Choroid plexus epithelial cell (primary cell): ENCODE results near the gene RIOX2.

Source experiments
- DNase-seq: peaks from one replicate; pipeline ENCODE4 v3.0.0-alpha.2; 2010; ENCODE audit warnings: low read depth
- H3K4me3 ChIP-seq: 2 replicates; pipeline ENCODE4 v1.5.1; 2011; ENCODE audit warnings: low read depth, mild to moderate bottlenecking, control low read depth, low read length, moderate library complexity
- TF ChIP-seq, protein P1 (sequence below): conservative IDR thresholded peaks from 2 replicates; pipeline ENCODE4 v1.5.1; 2011; ENCODE audit warnings: low read depth, mild to moderate bottlenecking, control low read depth, inconsistent platforms, low read length, moderate library complexity

Gene RIOX2

DNA sequence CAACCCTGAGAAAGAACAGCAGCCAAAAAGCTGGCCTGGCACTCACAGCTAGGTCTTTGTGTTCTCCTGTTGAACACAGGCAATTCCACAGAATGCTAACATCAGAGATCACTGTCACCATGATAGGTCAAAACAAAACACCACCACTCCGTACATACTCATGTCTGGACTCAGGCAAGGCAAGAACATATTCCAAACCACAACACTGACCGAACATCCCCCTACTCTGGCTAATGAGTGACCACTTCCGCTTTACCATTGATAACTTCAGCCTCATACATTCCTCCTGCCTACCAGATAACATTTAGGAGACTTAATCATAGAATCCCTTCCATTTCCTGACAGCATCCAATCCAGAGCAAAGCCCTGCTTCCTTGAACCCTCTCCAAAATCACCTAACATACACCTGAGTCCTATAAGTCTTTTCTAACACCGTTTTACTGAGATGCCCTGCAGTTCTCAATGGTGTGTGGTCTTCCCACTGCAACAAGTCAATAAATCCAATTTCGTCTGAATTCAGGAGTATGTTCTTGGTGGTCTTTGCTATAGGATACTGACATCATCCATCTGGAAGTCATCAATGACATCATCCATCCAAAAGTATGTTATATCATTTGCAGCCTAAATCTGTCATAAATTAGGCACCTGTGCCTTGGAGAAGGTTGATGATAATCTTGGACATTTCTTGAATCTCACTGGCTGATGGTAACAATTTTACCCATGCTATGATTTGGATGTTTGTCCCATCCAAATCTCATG, 23.7 kb downstream of the RIOX2 start:
- H3K4me3 ChIP-seq = no peak overlapping the region
- no peak for DNase-seq
- TF ChIP-seq, protein P1, sequence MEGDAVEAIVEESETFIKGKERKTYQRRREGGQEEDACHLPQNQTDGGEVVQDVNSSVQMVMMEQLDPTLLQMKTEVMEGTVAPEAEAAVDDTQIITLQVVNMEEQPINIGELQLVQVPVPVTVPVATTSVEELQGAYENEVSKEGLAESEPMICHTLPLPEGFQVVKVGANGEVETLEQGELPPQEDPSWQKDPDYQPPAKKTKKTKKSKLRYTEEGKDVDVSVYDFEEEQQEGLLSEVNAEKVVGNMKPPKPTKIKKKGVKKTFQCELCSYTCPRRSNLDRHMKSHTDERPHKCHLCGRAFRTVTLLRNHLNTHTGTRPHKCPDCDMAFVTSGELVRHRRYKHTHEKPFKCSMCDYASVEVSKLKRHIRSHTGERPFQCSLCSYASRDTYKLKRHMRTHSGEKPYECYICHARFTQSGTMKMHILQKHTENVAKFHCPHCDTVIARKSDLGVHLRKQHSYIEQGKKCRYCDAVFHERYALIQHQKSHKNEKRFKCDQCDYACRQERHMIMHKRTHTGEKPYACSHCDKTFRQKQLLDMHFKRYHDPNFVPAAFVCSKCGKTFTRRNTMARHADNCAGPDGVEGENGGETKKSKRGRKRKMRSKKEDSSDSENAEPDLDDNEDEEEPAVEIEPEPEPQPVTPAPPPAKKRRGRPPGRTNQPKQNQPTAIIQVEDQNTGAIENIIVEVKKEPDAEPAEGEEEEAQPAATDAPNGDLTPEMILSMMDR = no peak

DNA sequence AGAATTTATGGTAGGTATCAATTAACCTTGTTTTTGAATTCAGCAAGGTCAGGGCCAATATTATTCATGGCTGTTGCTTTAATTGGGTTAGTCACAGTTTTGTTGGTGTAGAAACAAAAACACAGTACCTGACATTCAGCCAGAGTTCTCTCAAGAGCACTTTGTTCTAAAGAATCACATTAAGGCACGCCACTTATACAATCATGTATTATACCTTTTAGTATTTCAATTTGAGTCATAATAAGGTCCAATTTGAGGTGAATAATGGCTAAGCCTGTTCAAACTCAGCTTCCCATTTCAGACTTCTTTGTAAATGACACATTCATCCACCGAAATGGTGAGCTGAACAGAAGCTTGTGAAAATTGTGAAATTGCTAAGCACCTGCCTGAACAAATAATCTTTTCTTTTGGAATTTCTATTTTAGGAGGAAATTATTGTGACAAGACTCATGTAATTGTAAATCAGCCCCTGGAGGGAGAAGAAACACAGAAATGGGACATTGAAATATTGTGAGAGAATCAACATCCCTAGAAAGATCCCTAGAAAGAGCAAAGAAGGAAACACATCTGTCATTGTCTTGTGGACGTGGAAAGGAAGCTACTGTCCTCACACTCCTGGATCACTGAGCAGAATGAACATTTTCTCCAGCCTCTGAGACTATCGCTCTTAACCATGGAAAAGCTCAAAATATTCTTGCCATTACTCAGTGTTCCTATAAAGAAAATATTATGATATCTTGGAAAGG, 29.3 kb downstream of the RIOX2 start:
- DNase-seq = no peak
- TF ChIP-seq, protein P1 = no peak
- no peak overlapping the region for H3K4me3 ChIP-seq

DNA sequence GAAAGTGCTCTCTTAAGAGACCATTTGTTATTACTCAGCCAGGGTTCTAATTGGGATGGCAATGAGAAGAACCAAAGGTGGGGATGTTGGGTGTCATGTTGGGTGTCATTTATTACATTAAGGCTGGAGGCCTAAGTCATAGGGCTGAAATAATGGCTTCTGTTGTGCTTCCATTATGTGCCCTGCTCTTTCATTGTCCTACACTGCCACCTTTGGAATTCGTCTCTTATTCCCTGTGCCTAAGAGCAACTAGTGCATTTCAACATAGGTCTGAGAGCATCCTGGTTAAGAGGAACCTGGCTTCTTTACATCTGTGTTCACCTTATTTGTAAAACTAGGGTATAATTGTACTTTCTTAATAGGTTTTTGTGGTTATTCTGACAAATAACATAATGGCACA, 32.2 kb downstream of the RIOX2 start:
- peak; percentile 22 for DNase-seq
- TF ChIP-seq, protein P1 = no peak
- H3K4me3 ChIP-seq = no peak overlapping the region

DNA sequence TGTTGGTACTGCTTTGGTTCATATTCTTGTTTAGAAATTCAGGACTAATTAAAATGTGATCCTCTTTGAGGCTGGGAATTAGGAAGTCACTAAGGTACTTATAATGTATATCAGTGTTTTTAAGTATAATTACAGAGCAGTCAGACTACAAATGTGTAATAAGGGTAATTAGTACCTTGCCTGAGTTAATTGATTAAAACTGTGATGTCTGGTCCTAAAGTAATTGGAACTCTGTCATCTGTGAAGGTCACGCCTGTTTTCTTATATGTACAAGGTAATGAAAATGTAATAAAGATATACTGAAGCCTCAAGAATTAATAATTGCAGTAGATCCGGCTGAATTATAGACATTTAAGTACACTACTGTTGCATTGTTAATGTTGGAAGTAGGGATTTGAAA, 32.8 kb downstream of the RIOX2 start:
- no peak overlapping the region for H3K4me3 ChIP-seq
- DNase-seq = no peak
- TF ChIP-seq, protein P1 = no peak

DNA sequence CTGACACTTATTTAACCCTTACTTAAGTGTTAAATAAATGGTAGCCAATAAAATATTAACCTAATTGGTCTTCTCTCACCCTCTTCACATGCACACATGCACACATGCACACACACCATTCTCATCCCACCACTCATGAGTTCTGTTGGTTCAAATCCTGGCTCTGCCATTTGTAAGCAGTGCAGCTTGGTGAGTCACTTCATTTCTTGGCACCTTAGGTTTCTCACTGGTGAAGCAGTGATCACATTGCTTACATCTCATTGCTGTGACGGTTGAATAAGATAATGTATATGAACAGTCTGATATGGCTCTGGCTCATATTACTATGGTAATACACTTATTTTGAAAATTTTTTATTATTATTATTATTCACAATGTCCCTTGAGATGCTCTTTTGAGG, 33.8 kb downstream of the RIOX2 start:
- DNase-seq = no peak
- TF ChIP-seq, protein P1 = no peak
- no peak overlapping the region for H3K4me3 ChIP-seq

DNA sequence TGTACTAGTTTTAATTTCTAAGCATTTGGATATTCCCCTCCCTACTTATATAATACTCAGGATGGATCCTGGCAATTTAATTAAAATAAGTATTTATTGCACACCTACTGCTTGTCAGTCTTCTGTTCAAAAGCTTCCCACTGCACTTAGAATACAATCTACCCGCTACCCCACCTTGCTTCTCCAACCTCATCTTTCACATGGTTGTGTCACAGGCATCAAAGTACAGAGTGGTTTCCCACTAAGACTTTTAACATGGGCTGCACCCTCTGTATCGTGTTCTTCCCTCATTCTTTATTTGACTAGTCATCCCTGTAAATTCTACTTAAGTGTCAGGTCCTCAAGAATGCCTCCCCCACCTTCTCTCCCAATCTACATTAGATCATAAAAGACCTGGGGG, 35.0 kb downstream of the RIOX2 start:
- no peak overlapping the region for H3K4me3 ChIP-seq
- DNase-seq = no peak
- TF ChIP-seq, protein P1 = no peak
